Neural progenitor cell (in vitro differentiated cells): ENCODE results near the gene MEPCE. TPM values are rescaled to one million over a fixed set of nuclear protein-coding genes. Genes with fewer than 3 reads are reported as not detected.

ENCODE experiments used
- DNase-seq: peaks from one replicate; pipeline ENCODE4 v3.0.0-alpha.2; 2016; ENCODE audit warnings: low spot score
- H2AFZ ChIP-seq: fragments of 200-600 bp; sonication (generic); replicated peaks from 2 replicates; pipeline ENCODE4 v1.6.1; 2016; ENCODE audit warnings: antibody characterized with exemption
- H3F3A ChIP-seq: fragments of 200-600 bp; sonication (generic); 2 replicates; pipeline ENCODE4 v1.6.1; 2016; ENCODE audit warnings: antibody characterized with exemption, low read depth
- H3K27ac ChIP-seq: fragments of 200-600 bp; sonication (generic); 2 replicates; pipeline ENCODE4 v1.5.1; 2016; ENCODE audit warnings: mild to moderate bottlenecking
- H3K27me3 ChIP-seq: fragments of 200-600 bp; sonication (generic); 2 replicates; pipeline ENCODE4 v1.6.1; 2016; ENCODE audit warnings: mild to moderate bottlenecking, moderate library complexity
- H3K36me3 ChIP-seq: fragments of 200-600 bp; sonication (generic); 2 replicates; pipeline ENCODE4 v1.5.1; 2016
- H3K4me1 ChIP-seq: fragments of 200-600 bp; sonication (generic); 2 replicates; pipeline ENCODE4 v1.6.1; 2016; ENCODE audit warnings: mixed run types
- H3K4me2 ChIP-seq: fragments of 200-600 bp; sonication (generic); 2 replicates; pipeline ENCODE4 v1.6.1; 2016
- H3K4me3 ChIP-seq: fragments of 200-600 bp; sonication (generic); 2 replicates; pipeline ENCODE4 v1.5.1; 2016
- H3K79me2 ChIP-seq: fragments of 200-600 bp; sonication (generic); 2 replicates; pipeline ENCODE4 v1.6.1; 2016; ENCODE audit warnings: low read depth
- H3K9ac ChIP-seq: fragments of 200-600 bp; sonication (generic); 2 replicates; pipeline ENCODE4 v1.6.1; 2016
- H3K9me3 ChIP-seq: fragments of 200-600 bp; sonication (generic); 2 replicates; pipeline ENCODE4 v1.5.1; 2016; ENCODE audit warnings: low read depth
- H4K20me1 ChIP-seq: fragments of 200-600 bp; sonication (generic); 2 replicates; pipeline ENCODE4 v1.6.1; 2016; ENCODE audit warnings: low read depth
- H3K27ac Mint-ChIP-seq: 3 replicates; pipeline ENCODE4 v1.8.0; 2021; ENCODE audit warnings: mixed read lengths
- H3K27me3 Mint-ChIP-seq: 2 replicates; pipeline ENCODE4 v1.8.0; 2022; ENCODE audit warnings: low read depth, mild to moderate bottlenecking, inconsistent platforms, moderate library complexity, mixed read lengths; ENCODE audit not compliant: insufficient read depth
- H3K36me3 Mint-ChIP-seq: 3 replicates; pipeline ENCODE4 v1.8.0; 2021; ENCODE audit warnings: mixed read lengths
- H3K4me1 Mint-ChIP-seq: 3 replicates; pipeline ENCODE4 v1.8.0; 2021; ENCODE audit warnings: mixed read lengths
- H3K4me3 Mint-ChIP-seq: 3 replicates; pipeline ENCODE4 v1.8.0; 2021; ENCODE audit warnings: mild to moderate bottlenecking, moderate library complexity, mixed read lengths
- H3K9me3 Mint-ChIP-seq: 3 replicates; pipeline ENCODE4 v1.8.0; 2020; ENCODE audit warnings: mixed read lengths
- EZH2 ChIP-seq: fragments of 200-600 bp; sonication (generic); IDR thresholded peaks from 2 replicates; pipeline ENCODE4 v1.6.1; 2017; ENCODE audit warnings: antibody characterized with exemption, mild to moderate bottlenecking, moderate library complexity
- EZH2phosphoT487 ChIP-seq: fragments of 200-600 bp; sonication (generic); IDR thresholded peaks from 2 replicates; pipeline ENCODE4 v1.6.1; 2017; ENCODE audit warnings: antibody characterized with exemption
- total RNA-seq: library from RNA; depleted of rRNA; stranded (reverse); fragments of >200 nt; gene quantifications from 2 replicates; pipeline ENCODE4 v1.2.3, GENCODE V29; 2015; ENCODE audit warnings: low replicate concordance
- TF ChIP-seq, protein P1 (sequence below): fragments of 200-600 bp; sonication (generic); IDR thresholded peaks from 2 replicates; pipeline ENCODE4 v1.5.1; 2017; ENCODE audit warnings: antibody characterized with exemption, mild to moderate bottlenecking

MEPCE gene
- total RNA-seq, 1 donor from 2014 or later = 16.4 TPM

DNA sequence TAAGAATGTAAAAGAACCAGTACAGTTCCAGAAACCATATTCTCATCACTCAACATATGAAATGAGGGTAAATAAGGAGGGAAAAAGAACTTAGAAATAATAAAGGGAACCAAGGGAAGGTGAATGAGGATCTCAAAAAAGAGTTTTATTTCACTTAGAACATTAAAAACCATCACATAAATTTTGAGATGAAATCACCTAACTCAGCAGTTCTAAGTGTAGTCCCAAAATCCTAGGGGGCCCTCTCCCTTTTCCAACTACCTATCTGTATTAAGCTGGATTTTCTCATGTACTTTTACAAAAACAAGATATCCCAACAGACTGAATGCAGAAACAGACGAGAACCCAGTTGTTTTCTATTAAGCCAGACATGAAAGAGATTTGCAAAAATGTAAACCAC, 4.3 kb upstream of the MEPCE start:
- no peaks in the 10 kb centered on the region for H3K4me1 ChIP-seq
- peaks cover 6% of the 10 kb centered on the region for H3K27me3 Mint-ChIP-seq
- no peak overlapping the region for H2AFZ ChIP-seq
- TF ChIP-seq EZH2phosphoT487 = no peak
- no peak for TF ChIP-seq EZH2
- TF ChIP-seq, protein P1, sequence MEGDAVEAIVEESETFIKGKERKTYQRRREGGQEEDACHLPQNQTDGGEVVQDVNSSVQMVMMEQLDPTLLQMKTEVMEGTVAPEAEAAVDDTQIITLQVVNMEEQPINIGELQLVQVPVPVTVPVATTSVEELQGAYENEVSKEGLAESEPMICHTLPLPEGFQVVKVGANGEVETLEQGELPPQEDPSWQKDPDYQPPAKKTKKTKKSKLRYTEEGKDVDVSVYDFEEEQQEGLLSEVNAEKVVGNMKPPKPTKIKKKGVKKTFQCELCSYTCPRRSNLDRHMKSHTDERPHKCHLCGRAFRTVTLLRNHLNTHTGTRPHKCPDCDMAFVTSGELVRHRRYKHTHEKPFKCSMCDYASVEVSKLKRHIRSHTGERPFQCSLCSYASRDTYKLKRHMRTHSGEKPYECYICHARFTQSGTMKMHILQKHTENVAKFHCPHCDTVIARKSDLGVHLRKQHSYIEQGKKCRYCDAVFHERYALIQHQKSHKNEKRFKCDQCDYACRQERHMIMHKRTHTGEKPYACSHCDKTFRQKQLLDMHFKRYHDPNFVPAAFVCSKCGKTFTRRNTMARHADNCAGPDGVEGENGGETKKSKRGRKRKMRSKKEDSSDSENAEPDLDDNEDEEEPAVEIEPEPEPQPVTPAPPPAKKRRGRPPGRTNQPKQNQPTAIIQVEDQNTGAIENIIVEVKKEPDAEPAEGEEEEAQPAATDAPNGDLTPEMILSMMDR = no peak
- H3F3A ChIP-seq = peaks cover 17% of the 10 kb centered on the region
- no peaks in the 10 kb centered on the region for H3K36me3 ChIP-seq
- H3K79me2 ChIP-seq = peaks cover 7% of the 10 kb centered on the region
- H3K4me3 ChIP-seq = no peak overlapping the region
- no peak overlapping the region for H3K4me2 ChIP-seq
- no peaks in the 10 kb centered on the region for H3K9me3 ChIP-seq
- H3K9ac ChIP-seq = no peak overlapping the region
- DNase-seq = no peak
- H4K20me1 ChIP-seq = no peaks in the 10 kb centered on the region
- H3K27ac ChIP-seq = no peak overlapping the region
- H3K36me3 Mint-ChIP-seq = peaks cover 3% of the 10 kb centered on the region
- H3K4me1 Mint-ChIP-seq = peaks cover 5% of the 10 kb centered on the region
- H3K4me3 Mint-ChIP-seq = no peak overlapping the region
- peaks cover 2% of the 10 kb centered on the region for H3K9me3 Mint-ChIP-seq
- peaks cover 10% of the 10 kb centered on the region for H3K27me3 ChIP-seq
- H3K27ac Mint-ChIP-seq = no peak overlapping the region

DNA sequence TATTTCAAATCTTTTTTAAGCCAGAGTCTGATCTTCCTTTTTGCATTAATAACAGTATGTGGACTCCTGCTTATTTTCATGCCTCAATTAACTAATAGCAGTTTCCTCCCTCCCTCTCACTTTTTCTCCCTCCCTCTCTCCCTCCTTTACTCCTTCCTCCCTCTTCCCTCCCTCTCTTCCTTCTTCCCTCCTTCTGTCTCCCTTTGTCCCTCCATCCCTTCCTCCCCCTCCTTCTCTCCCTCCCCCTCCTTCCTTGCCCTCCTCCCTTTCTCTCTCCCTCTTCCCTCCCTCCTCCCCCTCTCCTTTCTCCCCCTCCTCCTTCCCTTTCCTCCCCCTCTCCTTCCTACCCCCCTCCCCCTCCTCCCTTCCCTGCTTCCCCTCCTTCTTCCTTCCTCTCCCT, 3.1 kb upstream of the MEPCE start:
- Histone ChIP-seq H3K4me3 (no peak overlapping the region), H2AFZ (no peak overlapping the region), H3K4me2 (no peak overlapping the region), H3K36me3 (no peaks in the 10 kb centered on the region), H3K9ac (no peak overlapping the region), H3K4me1 (peaks cover 10% of the 10 kb centered on the region), H4K20me1 (peaks cover 9% of the 10 kb centered on the region), H3K27ac (no peak overlapping the region), H3K27me3 (peaks cover 10% of the 10 kb centered on the region), H3K9me3 (no peaks in the 10 kb centered on the region), H3K79me2 (peaks cover 18% of the 10 kb centered on the region), H3F3A (peaks cover 26% of the 10 kb centered on the region)
- no peak overlapping the region for H3K4me3 Mint-ChIP-seq
- no peak for DNase-seq
- peaks cover 5% of the 10 kb centered on the region for H3K36me3 Mint-ChIP-seq
- peaks cover 2% of the 10 kb centered on the region for H3K9me3 Mint-ChIP-seq
- TF ChIP-seq EZH2phosphoT487 (no peak), EZH2 (no peak)
- TF ChIP-seq, protein P1 = no peak
- H3K27me3 Mint-ChIP-seq = peaks cover 6% of the 10 kb centered on the region
- H3K4me1 Mint-ChIP-seq = peaks cover 12% of the 10 kb centered on the region
- H3K27ac Mint-ChIP-seq = no peak overlapping the region

DNA sequence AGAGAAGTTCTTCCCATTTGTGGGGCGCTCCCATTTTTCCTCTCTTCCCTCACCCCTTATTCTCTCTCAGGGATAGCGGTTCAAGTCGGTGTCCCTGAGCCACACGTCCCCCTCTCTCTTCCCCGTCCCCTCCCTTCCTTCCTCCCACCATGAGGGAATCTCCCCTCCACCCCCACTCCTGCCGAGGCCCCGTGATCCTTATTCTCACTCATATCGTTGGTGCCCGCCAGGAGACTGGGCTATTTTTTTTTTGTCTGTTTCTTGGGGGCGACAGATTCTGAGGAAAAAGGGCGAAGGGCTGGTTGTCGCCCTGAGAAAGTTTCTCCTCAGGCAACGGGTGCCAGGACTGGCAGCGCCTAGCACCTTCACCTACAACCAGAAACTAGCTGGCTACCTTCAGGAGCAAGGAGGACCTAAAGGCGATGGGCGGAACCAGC, 1.9 kb upstream of the MEPCE start:
- Histone ChIP-seq H3K36me3 (no peaks in the 10 kb centered on the region), H3K79me2 (peaks cover 31% of the 10 kb centered on the region), H3K4me1 (peaks cover 21% of the 10 kb centered on the region), H3K4me2 (peak overlapping the region; percentile 82), H3K9ac (no peak overlapping the region), H3K9me3 (no peaks in the 10 kb centered on the region), H3K27ac (no peak overlapping the region), H3F3A (peaks cover 39% of the 10 kb centered on the region), H4K20me1 (peaks cover 22% of the 10 kb centered on the region), H2AFZ (peak overlapping the region; percentile 88), H3K4me3 (peak overlapping the region; percentile 71), H3K27me3 (peaks cover 10% of the 10 kb centered on the region)
- TF ChIP-seq EZH2phosphoT487 = no peak
- no peak for TF ChIP-seq EZH2
- TF ChIP-seq, protein P1 = no peak
- no peak for DNase-seq
- H3K4me3 Mint-ChIP-seq = peak overlapping the region; percentile 99
- H3K9me3 Mint-ChIP-seq = peaks cover 2% of the 10 kb centered on the region
- H3K4me1 Mint-ChIP-seq = peaks cover 25% of the 10 kb centered on the region
- H3K36me3 Mint-ChIP-seq = peaks cover 13% of the 10 kb centered on the region
- H3K27me3 Mint-ChIP-seq = peaks cover 9% of the 10 kb centered on the region
- no peak overlapping the region for H3K27ac Mint-ChIP-seq
